AG08396 (cell line): ENCODE data around the gene MTA3.
A peak's percentile ranks its signal among the peaks of the same experiment; 100 is the strongest.
"Not testable (repeated sequence)": the region's sequence is repeated elsewhere in the genome, so short reads cannot be mapped to it uniquely, and the experiment has no call there.

Experiments used
- DNase-seq: peaks from one replicate; pipeline ENCODE4 v3.0.0; 2012; ENCODE audit warnings: low spot score, mixed read lengths

Gene MTA3

DNA sequence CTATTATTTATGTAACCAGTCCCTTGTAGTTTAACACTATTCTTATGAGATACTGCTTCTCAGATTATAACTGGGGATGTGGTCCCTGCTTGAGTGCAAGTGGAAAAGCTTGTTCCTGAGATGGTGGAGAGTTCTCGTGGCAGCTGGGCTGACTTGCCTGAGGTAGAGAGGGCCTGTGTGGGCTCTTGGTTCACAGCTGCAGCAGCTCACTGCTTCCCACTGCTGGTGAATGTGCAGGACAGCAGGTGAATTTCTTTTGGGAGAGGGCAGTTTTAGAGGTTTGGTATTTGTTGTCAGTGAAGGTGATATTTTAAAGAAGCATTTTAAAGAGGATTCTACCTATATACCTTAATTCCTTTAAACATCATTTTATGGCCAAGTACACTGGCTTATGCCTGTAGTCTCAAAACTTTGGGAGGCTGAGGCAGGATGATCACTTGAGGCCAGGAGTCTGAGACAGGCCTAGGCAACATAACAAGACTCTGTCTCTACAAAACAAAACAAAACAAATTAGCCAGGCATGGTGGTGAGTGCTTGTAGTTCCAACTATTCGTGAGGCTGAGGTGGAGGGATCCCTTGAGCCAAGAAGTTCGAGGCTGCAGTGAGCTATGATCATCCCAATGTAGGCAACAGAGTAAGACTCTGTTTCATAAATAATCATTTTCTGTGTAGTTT is 94.8 kb downstream of the MTA3 start:
- DNase-seq = peak; percentile 84

DNA sequence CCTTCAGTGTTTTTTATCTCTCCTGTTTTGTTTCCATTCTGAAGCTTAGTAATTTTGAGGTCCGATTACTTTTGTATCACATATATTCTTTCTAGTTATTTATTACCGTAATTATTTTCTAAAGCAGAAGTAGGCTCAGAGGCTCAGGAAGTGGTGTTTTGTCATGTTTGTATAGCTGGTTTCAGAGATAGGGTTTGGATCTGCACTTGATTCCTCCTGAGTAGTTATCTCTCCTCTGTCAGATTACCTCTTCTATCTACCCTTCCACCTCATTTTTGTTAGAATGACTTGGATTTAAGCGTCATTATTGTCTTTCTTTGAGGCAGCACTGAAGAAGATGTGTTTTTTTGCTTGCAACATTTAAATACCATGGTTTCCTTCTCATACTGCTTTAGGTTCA is 95.4 kb downstream of the MTA3 start:
- DNase-seq = no peak

DNA sequence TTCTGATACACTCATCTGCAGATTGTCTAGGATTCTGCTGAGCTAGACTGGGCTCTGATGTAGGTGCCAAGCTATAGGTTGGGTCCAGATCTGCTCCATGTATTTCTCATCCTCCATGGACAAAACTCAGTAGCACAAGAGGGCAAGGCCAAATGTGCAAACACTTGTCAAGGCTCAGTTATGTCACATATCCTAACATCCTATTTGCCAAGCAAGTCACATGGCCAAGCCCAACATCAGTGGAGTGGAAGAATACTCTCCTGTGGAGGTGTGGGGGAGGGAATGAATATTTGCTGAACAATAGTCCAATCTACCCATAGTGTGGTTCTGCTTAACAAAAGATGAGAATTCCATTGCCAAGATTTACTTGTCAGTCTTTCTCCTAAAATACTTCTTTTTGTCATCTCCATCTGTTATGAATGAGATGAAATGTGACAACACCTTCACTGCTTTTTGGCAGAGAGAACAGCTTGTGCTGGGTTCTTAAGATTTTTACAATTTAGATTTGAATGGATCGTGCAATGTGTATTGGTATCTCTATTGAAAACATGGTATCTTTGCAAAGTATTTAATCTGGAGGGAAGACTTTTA is 105.7 kb downstream of the MTA3 start:
- no peak for DNase-seq

DNA sequence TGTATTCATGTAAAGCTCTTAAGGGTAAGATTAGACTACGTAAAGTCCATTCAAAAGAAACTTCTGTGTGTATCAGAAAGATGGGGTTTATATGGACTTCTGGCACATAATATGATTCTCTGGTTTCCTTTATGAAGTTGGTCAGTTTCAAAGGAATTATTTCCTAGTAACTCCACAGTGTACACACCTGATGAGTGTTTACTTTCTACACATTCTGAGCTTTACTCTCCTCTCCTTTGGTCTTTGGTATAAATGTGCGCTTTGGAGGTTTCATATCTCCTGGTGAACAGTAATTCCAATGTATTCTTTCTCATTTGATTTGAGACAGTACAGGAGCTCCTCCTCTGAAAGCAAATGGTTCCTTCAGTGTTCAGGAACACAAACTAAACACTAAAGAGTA is 107.4 kb downstream of the MTA3 start:
- no peak for DNase-seq

DNA sequence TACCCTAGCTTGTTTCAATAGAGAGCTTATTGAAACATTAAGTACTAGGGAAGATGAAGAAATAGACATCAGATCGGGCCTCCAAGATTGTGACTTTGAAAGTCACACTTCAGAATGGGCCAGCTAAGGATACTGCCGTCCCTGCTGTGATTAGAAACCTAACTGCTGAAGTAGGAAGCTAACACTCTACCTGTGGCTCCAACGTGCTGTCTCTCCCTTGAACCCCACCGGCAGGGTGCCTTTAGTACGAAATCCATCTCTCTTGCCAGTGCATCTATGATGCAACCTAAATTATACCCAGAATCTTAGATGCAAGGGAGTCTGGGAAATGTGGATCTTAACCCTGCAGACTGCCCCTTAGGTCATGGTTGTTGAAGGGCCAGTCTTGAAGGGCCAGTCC is 116.9 kb downstream of the MTA3 start:
- no peak for DNase-seq

DNA sequence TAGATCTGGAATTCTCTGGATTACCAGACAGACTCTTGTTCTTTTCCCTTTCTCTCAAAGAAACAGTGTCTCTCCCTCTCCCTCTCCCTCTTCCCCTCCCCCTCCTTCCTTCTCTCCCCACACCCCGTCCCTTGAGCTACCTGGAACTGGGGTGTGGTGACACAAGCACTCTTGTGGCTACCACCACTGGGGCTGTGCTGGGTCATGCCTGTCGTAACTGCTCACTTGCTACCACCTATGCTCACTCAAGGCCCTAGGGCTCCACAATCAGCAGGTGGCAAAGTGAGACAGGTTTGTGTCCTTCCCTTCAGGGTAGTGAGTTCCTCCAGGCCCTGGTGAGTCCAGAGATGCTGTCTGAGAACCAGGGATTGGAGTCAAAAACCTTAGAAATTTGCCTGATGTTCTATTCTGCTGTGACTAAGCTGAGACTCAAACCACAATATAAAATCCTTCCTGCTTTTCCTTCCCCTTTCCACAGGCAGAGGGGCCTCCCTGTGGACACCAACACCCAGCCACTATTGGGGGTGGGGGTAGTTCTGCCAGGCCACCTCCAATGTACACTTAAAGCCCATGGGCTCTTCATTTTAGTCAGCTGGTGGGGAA is 124.7 kb downstream of the MTA3 start:
- DNase-seq = no peak

DNA sequence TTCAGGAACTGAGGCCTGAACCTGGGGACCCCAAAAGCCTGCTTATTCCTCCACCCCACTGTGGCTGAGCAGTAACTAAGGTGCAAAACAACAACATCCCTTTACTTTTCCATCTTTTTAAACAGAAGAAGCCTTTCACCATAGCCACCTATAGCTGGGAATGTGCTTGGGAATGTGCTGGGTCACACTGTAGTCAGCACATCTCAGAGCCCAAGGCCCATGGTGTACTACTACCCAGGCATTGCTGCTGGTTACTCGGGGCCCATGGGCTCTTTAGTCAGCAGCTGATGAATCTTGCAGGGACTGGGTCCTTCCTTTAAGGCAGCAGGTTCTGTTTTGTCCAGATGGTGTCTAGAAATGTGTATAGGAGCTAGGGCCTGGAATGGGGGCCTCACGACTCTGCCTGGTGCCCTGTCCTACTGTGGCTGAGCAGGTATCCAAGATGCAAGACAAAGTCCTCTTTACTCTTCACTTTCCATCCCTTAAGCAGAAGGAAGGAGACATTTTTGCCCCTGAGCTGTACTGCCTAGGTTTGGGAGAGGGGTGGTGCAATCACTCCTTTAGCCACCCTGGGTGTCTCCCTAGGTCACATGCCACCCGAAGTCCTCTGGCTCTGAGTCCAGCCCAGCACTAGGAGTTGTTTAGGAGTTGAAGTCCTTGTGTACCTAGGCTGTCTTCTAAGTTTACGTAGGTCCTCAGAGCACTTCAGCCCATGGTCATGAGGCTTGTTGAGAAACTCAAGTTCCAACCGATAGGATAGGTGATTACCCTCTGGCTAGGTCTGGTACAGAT is 125.5 kb downstream of the MTA3 start:
- DNase-seq = peak; percentile 4

DNA sequence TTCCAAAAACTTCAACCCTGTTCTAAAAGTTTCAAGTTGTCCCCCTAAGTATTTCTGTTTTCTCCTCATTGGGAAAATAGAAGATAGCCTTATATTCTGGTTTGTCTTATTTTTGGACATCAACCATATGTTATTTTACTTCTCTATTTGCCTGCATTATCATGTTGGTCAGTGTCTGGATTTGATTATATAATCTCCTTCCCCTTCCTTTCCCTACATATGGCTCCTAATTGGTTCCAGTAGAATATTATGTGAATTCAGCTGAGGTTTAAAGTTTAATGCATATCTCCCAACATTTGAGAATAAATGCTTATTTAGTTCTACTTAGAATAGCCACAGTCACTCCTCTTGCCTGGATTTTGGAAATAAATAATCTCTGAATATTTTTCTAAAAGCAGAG is 128.6 kb downstream of the MTA3 start:
- DNase-seq = no peak

DNA sequence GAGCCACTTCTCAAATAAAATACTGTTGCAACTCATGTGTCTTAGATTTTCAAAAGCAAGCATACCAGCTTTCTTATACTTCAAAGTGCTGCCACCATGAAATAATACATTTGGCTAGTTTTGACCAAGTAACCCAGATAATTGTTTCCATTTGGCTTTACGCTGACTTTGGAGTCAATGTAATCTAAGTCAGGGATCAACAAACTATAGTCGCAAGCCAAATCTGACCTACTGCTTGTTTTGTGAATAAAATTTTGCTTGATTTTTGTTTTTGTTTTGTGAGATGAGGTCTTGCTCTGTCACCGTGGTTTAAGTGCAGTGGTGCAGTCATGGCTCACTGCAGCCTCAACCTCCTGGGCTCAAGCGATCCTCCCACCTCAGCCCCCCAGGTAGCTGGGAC is 130.5 kb downstream of the MTA3 start:
- DNase-seq = no peak

DNA sequence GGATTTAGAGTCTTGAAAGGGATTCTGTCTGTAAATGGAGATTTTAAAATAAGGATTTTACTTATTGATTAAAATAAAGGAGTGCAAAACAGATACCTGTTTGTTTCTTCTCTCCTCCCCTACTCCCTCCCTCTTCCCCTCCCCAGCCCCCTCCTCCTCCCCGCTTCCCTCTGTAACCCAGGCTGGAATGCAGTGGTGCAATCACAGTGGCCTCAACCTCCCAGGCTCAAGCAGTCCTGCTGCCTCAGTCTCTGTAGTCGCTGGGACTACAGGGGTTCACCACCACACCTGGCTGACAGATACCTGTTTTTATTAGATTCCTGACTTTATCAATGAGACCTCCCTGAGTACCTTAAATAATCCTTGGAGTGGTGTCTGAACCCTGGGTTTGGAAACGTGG is 138.4 kb downstream of the MTA3 start:
- no peak for DNase-seq

DNA sequence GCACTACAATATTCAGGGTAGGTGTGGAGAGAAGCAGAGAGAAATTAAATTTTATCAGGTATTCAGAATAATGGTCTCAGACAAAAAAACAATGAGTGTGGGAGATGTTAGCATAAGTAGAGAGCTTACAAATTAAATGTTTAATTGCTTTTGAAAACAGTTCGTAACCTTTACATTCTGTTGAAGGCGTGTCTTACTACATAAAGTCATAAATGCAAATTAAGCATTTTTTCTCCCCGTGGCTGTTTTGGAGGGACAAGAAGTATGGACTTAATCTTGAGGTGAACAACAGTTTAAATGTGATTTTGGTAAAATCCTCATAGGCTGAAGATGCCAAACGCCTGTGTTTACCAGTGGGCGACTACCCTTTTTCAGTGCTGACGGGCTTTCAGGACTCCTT is 139.7 kb downstream of the MTA3 start:
- DNase-seq = no peak

DNA sequence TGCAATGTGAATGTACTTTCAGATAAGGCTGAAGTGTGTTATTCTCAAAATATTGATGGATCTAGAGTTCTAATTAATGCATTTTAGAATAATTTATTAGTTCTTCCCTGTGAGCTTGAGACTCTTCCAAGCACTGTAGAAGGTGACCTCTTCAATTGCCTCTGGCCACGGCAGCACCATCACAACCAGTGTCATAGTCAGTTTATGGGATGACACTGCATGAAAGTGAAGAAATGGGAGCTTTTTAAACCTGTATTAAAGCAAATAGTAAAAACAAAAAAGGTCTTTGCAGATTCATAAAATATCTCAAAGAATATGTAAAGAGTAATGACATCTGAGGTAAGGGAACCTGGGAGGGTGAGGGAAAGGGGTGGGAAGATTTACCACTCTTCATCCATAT is 143.5 kb downstream of the MTA3 start:
- no peak for DNase-seq

DNA sequence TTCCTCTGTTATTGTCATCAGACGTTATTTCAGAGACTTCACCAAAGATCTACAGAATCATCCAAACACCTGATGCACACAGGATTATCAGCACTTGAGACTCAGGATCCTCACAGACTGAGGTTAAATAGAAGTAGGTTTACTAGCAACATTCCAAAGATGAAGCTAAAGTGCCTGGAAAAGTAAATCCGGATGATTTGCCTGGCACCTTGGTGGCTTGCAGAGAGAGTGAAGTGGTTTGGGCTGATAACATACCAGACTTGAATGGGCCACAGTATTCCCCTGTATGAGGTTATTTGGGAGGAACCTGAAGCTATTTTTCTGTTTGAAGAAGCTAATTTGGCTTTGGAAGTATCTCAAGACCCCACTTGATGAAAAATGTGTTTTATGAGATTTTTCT is 144.5 kb downstream of the MTA3 start:
- no peak for DNase-seq

DNA sequence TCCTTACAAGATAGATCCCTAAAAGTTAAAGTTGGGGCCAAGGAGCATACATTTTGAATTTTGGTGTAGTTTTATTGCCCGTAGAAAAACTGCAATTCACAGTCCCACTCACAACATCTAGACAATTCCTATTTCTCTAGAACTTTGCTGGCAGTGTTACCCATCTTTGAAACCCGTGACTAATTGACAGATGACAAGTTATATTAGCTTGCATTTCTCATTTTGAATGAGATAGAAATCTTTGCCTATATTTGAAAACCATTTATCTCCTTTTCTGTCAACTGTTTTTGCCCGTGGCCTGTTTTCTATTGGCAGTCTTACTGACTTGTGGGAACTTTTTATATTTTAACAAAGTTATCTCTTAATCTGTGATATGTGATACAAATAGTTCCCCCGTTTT is 145.5 kb downstream of the MTA3 start:
- DNase-seq = no peak

DNA sequence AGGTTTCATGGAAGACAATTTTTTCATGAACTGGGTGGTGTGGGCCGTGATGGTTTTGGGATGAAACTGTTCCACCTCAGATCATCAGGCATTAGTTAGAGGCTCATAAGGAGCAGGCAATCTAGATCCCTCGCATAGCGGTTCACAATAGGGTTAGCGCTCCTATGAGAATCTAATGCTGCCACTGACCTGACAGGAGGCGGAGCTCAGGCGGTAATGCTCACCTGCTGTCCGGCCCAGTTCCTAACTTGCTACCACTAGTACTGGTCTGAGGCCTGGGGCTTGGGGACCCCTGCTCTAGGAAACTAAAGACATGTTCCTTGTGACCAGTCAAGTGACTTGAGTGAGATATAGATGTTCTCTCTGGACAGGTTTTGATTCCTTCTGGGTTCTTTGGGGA is 146.3 kb downstream of the MTA3 start:
- no peak for DNase-seq

DNA sequence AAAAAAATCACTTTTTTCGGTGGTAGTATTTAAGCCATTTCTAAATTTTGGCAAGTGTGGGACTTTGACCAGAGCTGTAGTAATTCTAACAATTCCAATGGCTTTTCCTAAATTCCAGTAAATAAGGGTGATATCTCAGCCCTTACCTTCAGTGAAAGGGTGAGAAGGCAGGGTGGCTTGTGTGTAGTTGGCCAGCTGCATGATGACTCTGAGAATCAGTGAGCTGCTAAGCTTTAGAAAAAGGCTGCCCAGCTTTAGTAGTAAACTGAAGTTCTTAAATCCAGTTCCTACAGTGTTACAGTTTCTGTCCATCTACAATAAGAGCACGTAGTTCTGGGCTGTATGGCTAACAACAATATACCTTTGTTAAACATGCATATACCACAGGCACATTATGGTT is 153.5 kb downstream of the MTA3 start:
- DNase-seq = no peak

DNA sequence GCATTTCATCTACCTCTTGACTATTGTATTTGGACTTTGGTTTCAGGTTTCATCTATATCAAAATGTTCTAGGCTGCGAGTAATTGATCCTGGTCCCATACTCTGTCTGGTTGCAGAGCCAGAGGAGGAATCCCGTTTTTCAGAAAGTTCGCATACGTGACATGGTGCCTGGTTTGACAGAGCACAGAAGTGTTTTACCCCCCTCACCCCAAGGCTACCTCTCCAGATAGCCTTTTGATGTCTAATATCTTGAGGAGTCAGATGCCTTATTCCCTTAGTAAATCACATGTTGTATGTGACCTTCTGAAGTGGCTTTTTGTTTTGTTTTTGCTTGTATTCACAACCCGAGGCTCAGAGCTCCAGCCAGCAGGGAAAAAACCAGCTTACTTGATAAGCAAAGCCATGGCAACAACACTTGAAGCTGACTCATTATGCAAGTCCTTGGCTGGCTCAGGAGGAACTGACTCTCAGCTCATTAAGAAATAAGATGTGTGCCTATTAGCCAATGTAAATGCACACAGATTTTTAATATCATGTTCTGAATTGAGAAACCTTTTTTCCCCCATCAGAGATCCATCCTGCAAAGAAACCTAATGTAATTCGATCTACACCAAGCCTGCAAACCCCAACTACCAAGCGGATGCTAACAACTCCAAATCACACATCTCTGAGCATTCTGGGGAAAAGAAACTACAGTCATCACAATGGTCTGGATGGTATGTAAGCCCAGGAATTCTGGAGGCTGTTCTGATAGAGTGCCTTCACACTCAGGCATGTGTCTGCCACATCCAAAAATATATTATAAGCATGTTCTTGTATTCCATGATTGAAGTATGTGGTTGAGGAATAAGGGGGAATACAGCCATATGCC is 154.1 kb downstream of the MTA3 start:
- DNase-seq = peak; percentile 64

DNA sequence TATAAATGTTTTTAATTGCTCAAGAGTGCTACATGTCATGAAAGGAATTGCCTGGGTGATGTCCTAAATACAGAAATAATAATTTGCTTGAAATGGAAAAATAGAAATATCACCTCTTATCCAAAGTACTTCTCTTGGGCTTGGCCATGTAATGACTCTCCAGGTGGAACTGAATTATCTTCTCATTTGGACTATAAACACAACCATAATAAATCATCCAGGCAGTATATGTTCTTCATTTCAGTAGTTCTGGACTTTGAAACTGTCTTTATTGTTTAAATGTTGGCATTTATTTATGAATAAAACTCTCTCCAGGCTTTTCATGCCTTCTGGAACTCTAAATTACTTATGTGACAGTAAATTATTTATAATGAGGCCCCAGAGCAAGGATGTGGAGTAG is 155.0 kb downstream of the MTA3 start:
- no peak for DNase-seq

DNA sequence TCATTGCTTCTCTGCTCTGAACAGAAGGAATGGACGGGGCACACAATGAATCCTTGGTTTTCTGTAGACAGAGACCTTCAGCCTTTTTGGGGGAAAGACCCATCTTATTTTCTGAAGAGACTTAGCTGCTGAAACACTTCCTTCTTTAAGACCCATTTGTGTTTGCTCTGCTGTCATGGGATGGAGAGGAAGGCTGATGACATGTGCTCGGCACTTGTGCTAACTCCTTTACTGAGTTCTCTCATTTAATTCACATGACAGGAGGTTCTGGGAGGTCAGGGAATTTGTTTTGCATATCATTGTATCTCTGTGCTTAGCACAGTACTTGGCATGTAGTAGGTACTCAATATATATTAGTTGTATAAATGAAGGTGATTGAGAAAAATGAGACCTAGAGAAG is 156.5 kb downstream of the MTA3 start:
- DNase-seq = no peak

DNA sequence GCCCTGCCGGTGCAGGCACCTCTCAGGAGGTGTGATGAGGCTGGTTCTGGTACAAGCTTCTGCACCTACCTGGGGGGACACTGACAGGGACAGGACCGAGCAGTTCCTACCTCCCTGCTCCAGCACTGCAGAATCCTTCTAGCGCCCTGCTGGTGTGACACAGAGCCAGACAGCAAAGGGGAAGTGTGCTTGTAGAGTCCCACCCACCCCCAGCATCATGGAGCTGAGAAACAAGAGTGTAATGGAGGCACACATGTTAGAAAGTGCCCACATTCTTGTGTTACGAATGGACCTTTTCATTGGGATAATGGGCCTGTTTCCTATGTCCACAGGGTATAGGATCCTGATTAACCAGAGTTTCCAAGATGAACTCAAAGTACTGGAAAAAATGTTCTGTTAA is 157.2 kb downstream of the MTA3 start:
- no peak for DNase-seq

DNA sequence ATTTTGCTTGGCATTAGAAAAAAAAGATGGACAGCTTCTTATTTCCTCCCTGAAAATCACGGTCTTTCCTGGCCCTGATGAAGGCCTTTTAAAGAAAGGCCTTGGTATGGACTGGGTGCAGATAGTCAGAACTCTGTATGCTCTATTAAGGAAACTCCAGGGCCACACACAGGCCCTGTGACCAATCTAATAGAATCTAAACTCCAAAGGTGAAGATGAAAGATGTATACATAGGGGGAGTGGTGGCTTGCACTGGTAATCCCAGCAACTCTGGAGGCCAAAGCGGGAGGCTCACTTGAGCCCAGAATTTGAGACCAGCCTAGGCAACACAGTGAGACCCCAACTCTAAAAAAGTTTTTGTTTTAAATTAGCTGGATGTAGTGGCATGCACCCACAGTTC is 158.2 kb downstream of the MTA3 start:
- no peak for DNase-seq

DNA sequence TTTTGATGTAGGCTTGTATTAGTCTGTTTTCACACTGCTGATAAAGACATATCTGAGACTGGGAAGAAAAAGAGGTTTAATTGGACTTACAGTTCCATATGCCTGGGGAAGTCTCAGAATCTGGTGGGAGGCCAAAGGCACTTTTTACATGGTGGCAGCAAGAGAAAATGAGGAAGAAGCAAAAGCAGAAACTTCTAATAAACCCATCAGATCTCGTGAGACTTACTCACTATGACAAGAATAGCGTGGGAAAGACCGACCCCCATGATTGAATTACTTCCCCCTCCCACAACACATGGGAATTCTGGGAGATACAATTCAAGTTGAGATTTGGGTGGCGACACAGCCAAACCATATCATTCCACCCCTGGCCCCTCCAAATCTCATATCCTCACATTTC is 162.9 kb downstream of the MTA3 start:
- not testable (repeated sequence) for DNase-seq
